Mesenchymal stem cell (in vitro differentiated cells and primary cell): Measurements from ENCODE around the gene TRAF3IP1.

Source experiments
- DNase-seq: peaks from one replicate; pipeline ENCODE4 v3.0.0-alpha.2; 2013
- H2AFZ ChIP-seq: one replicate; pipeline ENCODE4 v1.6.1; 2013; ENCODE audit warnings: low read depth, mild to moderate bottlenecking, control low read depth, inconsistent platforms, low read length, moderate library complexity
- H2AK5ac ChIP-seq: 2 replicates; pipeline ENCODE4 v1.6.1; 2013; ENCODE audit warnings: low read length, moderate library complexity, mild to moderate bottlenecking, inconsistent platforms; ENCODE audit not compliant: severe bottlenecking
- H2BK120ac ChIP-seq: one replicate; pipeline ENCODE4 v1.6.1; 2013; ENCODE audit warnings: low read depth, mild to moderate bottlenecking, inconsistent platforms, low read length, moderate library complexity
- H2BK12ac ChIP-seq, 2 experiments: one replicate each; pipeline ENCODE4 v1.6.1; 2013; ENCODE audit warnings: inconsistent platforms in 2 of 2, low read length in 2 of 2, mild to moderate bottlenecking in 2 of 2, moderate library complexity in 2 of 2, control low read depth in 1 of 2
- H2BK15ac ChIP-seq: one replicate; pipeline ENCODE4 v1.6.1; 2013; ENCODE audit warnings: mild to moderate bottlenecking, low read depth, inconsistent platforms; ENCODE audit not compliant: poor library complexity, severe bottlenecking
- H2BK5ac ChIP-seq: 2 replicates; pipeline ENCODE4 v1.6.1; 2013; ENCODE audit warnings: low read depth, mild to moderate bottlenecking, low read length, control low read depth, inconsistent platforms; ENCODE audit not compliant: poor library complexity, severe bottlenecking
- H3K14ac ChIP-seq, 2 experiments: one replicate each; pipeline ENCODE4 v1.6.1; 2013; ENCODE audit warnings: inconsistent platforms in 2 of 2, low read length in 2 of 2, control low read depth in 1 of 2, mild to moderate bottlenecking in 1 of 2, moderate library complexity in 1 of 2
- H3K18ac ChIP-seq, 2 experiments: one replicate each; pipeline ENCODE4 v1.6.1; 2013; ENCODE audit warnings: inconsistent platforms in 2 of 2, low read length in 2 of 2, control low read depth in 1 of 2, low read depth in 1 of 2, mild to moderate bottlenecking in 1 of 2
- H3K23ac ChIP-seq, 2 experiments: one replicate each; pipeline ENCODE4 v1.6.1; 2013; ENCODE audit warnings: inconsistent platforms in 2 of 2, low read length in 2 of 2, mild to moderate bottlenecking in 2 of 2, moderate library complexity in 2 of 2, control low read depth in 1 of 2
- H3K27ac ChIP-seq: 2 replicates; pipeline ENCODE4 v1.5.1; 2013; ENCODE audit warnings: mild to moderate bottlenecking, moderate library complexity, low read length, control low read depth, inconsistent platforms; ENCODE audit not compliant: poor library complexity, severe bottlenecking
- H3K27me3 ChIP-seq, 2 experiments: 2 replicates each; pipeline versions ENCODE4 v1.6.1 to v1.7.0; 2013; ENCODE audit warnings: low read length in 2 of 2, mild to moderate bottlenecking in 2 of 2, moderate library complexity in 2 of 2, control low read depth in 1 of 2, inconsistent platforms in 1 of 2; ENCODE audit not compliant: control insufficient read depth in 1 of 2, insufficient read depth in 1 of 2
- H3K36me3 ChIP-seq, 2 experiments: 2 replicates each; pipeline versions ENCODE4 v1.6.1 to v1.7.0; 2013; ENCODE audit warnings: low read length in 2 of 2, control low read depth in 1 of 2, inconsistent platforms in 1 of 2, low read depth in 1 of 2, mild to moderate bottlenecking in 1 of 2; ENCODE audit not compliant: insufficient read depth in 2 of 2, control insufficient read depth in 1 of 2
- H3K4ac ChIP-seq, 2 experiments: one replicate each; pipeline ENCODE4 v1.6.1; 2013; ENCODE audit warnings: inconsistent platforms in 2 of 2, low read length in 2 of 2, mild to moderate bottlenecking in 2 of 2, moderate library complexity in 2 of 2, control low read depth in 1 of 2, low read depth in 1 of 2
- H3K4me1 ChIP-seq: 2 replicates; pipeline ENCODE4 v1.6.1; 2013; ENCODE audit warnings: low read depth, low read length, control low read depth; ENCODE audit not compliant: control insufficient read depth, insufficient read depth
- H3K4me2 ChIP-seq: 2 replicates; pipeline ENCODE4 v1.6.1; 2013; ENCODE audit warnings: low read length, mild to moderate bottlenecking, inconsistent platforms; ENCODE audit not compliant: poor library complexity, severe bottlenecking
- H3K4me3 ChIP-seq, 2 experiments: 2 replicates each; pipeline versions ENCODE4 v1.5.1 to v1.7.0; 2013; ENCODE audit warnings: low read length in 2 of 2, mild to moderate bottlenecking in 2 of 2, control low read depth in 1 of 2, low read depth in 1 of 2; ENCODE audit not compliant: insufficient read depth in 1 of 2
- H3K79me1 ChIP-seq: replicated peaks from 2 replicates; pipeline ENCODE4 v1.6.1; 2013; ENCODE audit warnings: mild to moderate bottlenecking, control low read depth, low read length, inconsistent platforms; ENCODE audit not compliant: poor library complexity, severe bottlenecking
- H3K9ac ChIP-seq: 2 replicates; pipeline ENCODE4 v1.7.0; 2013; ENCODE audit warnings: mild to moderate bottlenecking, low read length, moderate library complexity
- H3K9me3 ChIP-seq: 2 replicates; pipeline ENCODE4 v1.7.0; 2013; ENCODE audit warnings: mild to moderate bottlenecking, low read length; ENCODE audit not compliant: control insufficient read depth
- H4K8ac ChIP-seq: one replicate; pipeline ENCODE4 v1.6.1; 2013; ENCODE audit warnings: inconsistent platforms, mild to moderate bottlenecking, low read length, moderate library complexity
- H4K91ac ChIP-seq: one replicate; pipeline ENCODE4 v1.6.1; 2013; ENCODE audit warnings: mild to moderate bottlenecking, low read length, inconsistent platforms
- WGBS: methylation state at CpG from one replicate; pipeline ENCODE4 v1.1.7; 2013; ENCODE audit warnings: mixed read lengths; 5-methylcytosine and 5-hydroxymethylcytosine counted together

Gene TRAF3IP1

DNA sequence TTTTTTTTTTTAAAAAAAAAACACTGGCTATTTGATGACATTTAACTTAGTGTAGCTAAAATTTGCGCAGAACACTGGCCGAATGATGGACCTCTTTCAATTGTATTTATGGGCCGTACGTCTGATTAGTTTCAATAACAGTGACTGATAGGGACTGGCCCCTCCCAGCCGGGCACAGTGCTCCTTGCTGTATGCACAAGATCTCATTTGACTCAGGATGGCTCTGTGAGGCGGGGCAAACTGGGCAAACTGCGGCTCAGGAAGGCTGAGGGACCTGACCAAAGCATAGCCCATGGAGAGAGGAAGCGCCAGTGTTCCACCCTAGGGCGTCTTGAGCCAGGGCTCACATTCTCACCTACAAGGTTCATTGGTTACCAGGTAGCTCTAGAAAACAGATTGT is 21.2 kb downstream of the TRAF3IP1 start:
- 93% methylated on average over 8 of the region's 9 CpGs for WGBS
- H2BK12ac ChIP-seq, result no peak overlapping the region
- H2BK15ac ChIP-seq, result no peak overlapping the region
- no peak overlapping the region for H2BK5ac ChIP-seq
- no peak overlapping the region for H3K14ac ChIP-seq
- H3K27me3 ChIP-seq, result no peaks in the 10 kb centered on the region
- no peak overlapping the region for H2AK5ac ChIP-seq
- H3K79me1 ChIP-seq, result peaks cover 48% of the 10 kb centered on the region
- H3K27ac ChIP-seq, result no peak overlapping the region
- no peak overlapping the region for H3K18ac ChIP-seq
- peaks cover 7% of the 10 kb centered on the region for H3K4me1 ChIP-seq
- no peak overlapping the region for H3K4me2 ChIP-seq
- no peak overlapping the region for H2BK120ac ChIP-seq
- no peak for DNase-seq
- H3K4ac ChIP-seq, result no peak overlapping the region
- H4K8ac ChIP-seq, result no peak overlapping the region
- no peak overlapping the region for H3K4me3 ChIP-seq
- H3K36me3 ChIP-seq, result peaks cover 32 to 39% of the 10 kb centered on the region in 2 experiments
- no peak overlapping the region for H3K23ac ChIP-seq
- H3K9me3 ChIP-seq, result no peaks in the 10 kb centered on the region
- no peak overlapping the region for H4K91ac ChIP-seq
- H2AFZ ChIP-seq, result no peak overlapping the region
- H3K9ac ChIP-seq, result no peak overlapping the region

DNA sequence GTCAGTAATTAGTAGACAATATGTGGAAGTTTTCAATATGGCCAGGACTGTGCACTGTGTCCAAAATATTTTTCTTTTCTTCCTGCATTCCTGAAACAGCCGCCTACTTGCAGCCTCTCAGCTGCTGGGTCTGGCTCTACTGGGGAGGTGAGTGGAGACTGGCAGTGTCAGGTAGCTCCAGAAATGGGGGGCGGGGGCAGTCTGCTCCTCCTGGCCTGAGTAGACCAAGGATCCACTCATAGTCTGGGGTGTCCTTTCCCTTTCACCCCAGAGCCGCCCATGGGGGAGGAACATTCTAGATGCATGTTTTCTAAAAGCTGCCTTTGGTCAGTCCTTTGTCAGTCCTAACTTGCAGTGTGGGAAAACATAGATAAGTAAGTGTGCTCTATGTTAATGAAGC is 23.7 kb downstream of the TRAF3IP1 start:
- H2BK120ac ChIP-seq, result no peak overlapping the region
- no peak overlapping the region for H3K4me2 ChIP-seq
- no peak overlapping the region for H2AFZ ChIP-seq
- no peak overlapping the region for H3K27ac ChIP-seq
- no peak overlapping the region for H2BK5ac ChIP-seq
- H3K4me3 ChIP-seq, result no peak overlapping the region
- no peak overlapping the region for H2BK15ac ChIP-seq
- no peak overlapping the region for H4K8ac ChIP-seq
- peaks cover 7% of the 10 kb centered on the region for H3K4me1 ChIP-seq
- H3K9me3 ChIP-seq, result no peaks in the 10 kb centered on the region
- H3K36me3 ChIP-seq, result peaks cover 22 to 30% of the 10 kb centered on the region in 2 experiments
- no peak overlapping the region for H3K9ac ChIP-seq
- H3K23ac ChIP-seq, result no peak overlapping the region
- H3K79me1 ChIP-seq, result peaks cover 36% of the 10 kb centered on the region
- no peak overlapping the region for H3K4ac ChIP-seq
- no peak overlapping the region for H4K91ac ChIP-seq
- H2AK5ac ChIP-seq, result no peak overlapping the region
- DNase-seq, result no peak
- H3K27me3 ChIP-seq, result no peaks in the 10 kb centered on the region
- H3K14ac ChIP-seq, result no peak overlapping the region
- H3K18ac ChIP-seq, result no peak overlapping the region
- WGBS, result 96% methylated on average over 3 of the region's 3 CpGs
- H2BK12ac ChIP-seq, result no peak overlapping the region

- Histone ChIP-seq H3K4me2 (no peak overlapping the region), H3K18ac (no peak overlapping the region), H3K4me3 (no peak overlapping the region), H3K4ac (no peak overlapping the region), H2BK12ac (no peak overlapping the region), H3K9me3 (no peaks in the 10 kb centered on the region), H4K8ac (no peak overlapping the region), H3K14ac (no peak overlapping the region), H2AFZ (no peak overlapping the region), H2BK15ac (no peak overlapping the region), H3K79me1 (peaks cover 33% of the 10 kb centered on the region), H3K36me3 (peaks cover 22 to 29% of the 10 kb centered on the region in 2 experiments), H2AK5ac (no peak overlapping the region), H3K23ac (no peak overlapping the region), H2BK5ac (no peak overlapping the region), H2BK120ac (no peak overlapping the region), H3K4me1 (peaks cover 5% of the 10 kb centered on the region), H4K91ac (no peak overlapping the region), H3K9ac (no peak overlapping the region), H3K27me3 (no peaks in the 10 kb centered on the region), H3K27ac (no peak overlapping the region)
- DNase-seq, result no peak
- WGBS, result 93% methylated on average over 10 of the region's 10 CpGs
Observed at GRCh38 chr2:238344517-238344916, 24.2 kb downstream of the TRAF3IP1 start.

DNA sequence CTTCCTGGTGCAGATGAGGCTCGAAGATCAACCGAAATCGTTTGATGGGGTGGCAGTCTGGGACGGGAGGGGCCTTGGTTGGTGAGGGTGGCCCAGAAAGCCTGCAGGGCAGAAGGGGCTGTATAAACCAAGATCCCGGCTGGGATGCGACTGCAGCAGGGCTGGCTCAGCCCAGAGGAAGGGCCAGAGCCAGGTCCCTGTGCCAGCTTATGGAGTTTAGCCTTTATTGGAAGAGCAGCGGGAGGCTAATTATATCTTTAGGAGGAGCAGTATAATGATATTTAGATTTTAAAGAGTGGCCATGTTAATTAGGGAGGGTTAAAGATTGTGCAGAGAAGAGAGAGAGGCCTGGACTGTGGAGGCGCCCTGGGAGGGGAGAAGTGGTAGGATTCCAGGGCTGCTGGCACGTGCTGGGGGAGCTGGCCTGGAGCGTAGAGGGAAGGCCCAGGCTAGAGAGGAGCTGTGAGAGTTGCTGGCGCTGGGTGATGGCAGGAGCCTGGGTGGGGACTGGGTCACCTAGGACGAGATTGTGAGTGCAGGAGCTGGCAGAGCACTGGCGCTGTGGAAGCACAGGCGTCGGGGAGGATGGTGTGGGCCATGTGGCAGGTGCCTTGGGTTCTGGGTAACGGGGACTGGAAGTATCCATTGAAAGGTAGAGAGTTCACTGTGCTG is 25.1 kb downstream of the TRAF3IP1 start:
- Histone ChIP-seq H3K79me1 (peaks cover 35% of the 10 kb centered on the region), H3K27me3 (no peaks in the 10 kb centered on the region), H3K4me3 (no peak overlapping the region), H3K4ac (no peak overlapping the region), H2BK15ac (no peak overlapping the region), H3K9ac (no peak overlapping the region), H2BK5ac (no peak overlapping the region), H3K4me1 (peaks cover 5% of the 10 kb centered on the region), H4K91ac (no peak overlapping the region), H4K8ac (no peak overlapping the region), H3K4me2 (no peak overlapping the region), H2AK5ac (no peak overlapping the region), H3K14ac (no peak overlapping the region), H3K18ac (no peak overlapping the region), H3K27ac (no peak overlapping the region), H2AFZ (no peak overlapping the region), H3K36me3 (peaks cover 28 to 32% of the 10 kb centered on the region in 2 experiments), H3K23ac (no peak overlapping the region), H2BK120ac (no peak overlapping the region), H2BK12ac (no peak overlapping the region), H3K9me3 (no peaks in the 10 kb centered on the region)
- 96% methylated on average over 16 of the region's 16 CpGs for WGBS
- DNase-seq, result no peak
